ENCODE data around the gene NUP50. TPM values are rescaled to one million over a fixed set of nuclear protein-coding genes. Genes with fewer than 3 reads are reported as not detected.

Gene NUP50
- total RNA-seq, 1 donor from 2014 or later = 19.8 TPM

DNA sequence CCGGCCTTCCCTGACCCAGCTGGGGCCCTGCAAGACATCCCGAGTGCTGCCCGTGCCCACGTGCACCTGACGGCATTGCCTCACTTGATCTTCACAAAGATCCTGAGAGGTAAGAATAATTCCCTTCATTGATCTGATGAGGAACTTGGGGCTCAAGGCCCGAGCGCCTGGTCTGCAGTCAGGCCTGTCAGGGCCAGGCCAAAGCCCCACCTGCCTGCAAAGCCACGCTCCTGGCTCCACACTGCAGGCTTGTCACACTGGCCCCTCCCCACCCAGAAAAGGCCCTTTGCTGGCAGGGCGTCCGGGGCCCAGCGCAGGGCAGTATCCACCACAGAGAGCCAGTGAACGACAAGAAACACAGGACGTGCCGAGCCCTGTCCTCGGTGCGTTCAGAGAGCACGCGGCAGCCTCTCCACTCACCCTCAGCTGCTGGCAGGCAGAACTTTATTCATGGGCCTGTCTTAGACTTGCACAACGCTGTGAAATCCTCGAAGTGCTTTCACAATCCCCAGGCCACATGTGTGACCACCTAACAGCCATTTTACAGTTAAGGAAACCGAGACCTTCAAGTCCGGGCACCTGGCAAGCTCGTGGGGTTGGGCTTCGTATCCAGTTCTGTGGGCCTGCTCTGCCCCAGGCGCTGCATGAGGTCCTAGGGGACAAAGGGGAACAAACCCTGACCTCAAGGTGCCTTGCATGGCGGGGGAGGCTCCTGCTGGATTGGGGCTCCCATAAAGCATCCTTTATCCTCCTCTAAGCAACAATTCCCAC is 62.2 kb downstream of the NUP50 start:
- H3K4me1 ChIP-seq (ENCODE audit: control insufficient read depth in 3 of 3, insufficient read depth in 3 of 3, low read length in 3 of 3) = peaks cover 0 to 26% (median 11%) of the 10 kb centered on the region in 3 donors
- no peaks in the 10 kb centered on the region for H3K36me3 ChIP-seq (ENCODE audit: control insufficient read depth in 3 of 3, insufficient read depth in 3 of 3, low read length in 3 of 3)
- no peak overlapping the region for H3K9ac ChIP-seq (ENCODE audit: low read depth in 1 of 3, low read length in 3 of 3)
- no peak overlapping the region for H3K27ac ChIP-seq (ENCODE audit: low read depth, low read length)
- no peak overlapping the region for H3K4me3 ChIP-seq (ENCODE audit: low read length in 3 of 3)
- no peaks in the 10 kb centered on the region for H3K27me3 ChIP-seq (ENCODE audit: control insufficient read depth in 3 of 3, insufficient read depth in 3 of 3, low read length in 3 of 3)
- no peaks in the 10 kb centered on the region for H3K9me3 ChIP-seq (ENCODE audit: control insufficient read depth in 3 of 3, low read length in 3 of 3)

DNA sequence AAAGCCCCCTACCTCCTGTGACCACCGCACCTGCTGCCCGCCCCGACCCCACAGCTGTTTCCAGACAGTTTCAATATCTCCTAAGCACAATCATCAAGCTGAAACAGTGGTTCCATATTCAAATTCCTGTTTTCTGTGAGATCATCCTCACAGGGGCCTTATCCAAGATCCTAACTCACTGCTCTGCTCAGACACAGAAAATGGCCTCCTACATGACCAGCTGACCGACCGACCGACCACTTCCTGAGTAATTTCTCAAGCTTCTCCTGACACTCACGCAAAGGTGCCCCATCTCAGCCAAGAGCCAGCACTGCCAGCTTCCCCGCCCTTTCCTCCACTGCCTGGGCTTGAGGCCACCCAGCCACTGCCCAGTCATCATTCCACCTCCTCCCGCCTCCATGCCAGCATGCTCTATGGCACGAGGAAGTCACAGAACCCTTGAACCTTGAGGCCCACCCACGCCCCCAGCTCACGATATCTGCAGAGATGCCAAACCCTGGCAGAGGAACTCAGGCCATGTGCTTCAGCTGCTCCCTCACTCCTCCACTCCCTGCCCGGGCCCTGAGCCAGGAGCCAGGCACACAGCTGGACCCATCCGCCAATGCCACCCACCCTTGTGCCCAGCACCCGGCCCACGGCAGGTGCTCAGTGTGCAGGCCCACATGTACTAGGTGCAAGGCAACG is 62.9 kb downstream of the NUP50 start:
- Histone ChIP-seq H3K27me3 (ENCODE audit: control insufficient read depth in 3 of 3, insufficient read depth in 3 of 3, low read length in 3 of 3) (no peaks in the 10 kb centered on the region), H3K9me3 (ENCODE audit: control insufficient read depth in 3 of 3, low read length in 3 of 3) (no peaks in the 10 kb centered on the region), H3K9ac (ENCODE audit: low read depth in 1 of 3, low read length in 3 of 3) (no peak overlapping the region), H3K36me3 (ENCODE audit: control insufficient read depth in 3 of 3, insufficient read depth in 3 of 3, low read length in 3 of 3) (no peaks in the 10 kb centered on the region), H3K4me3 (ENCODE audit: low read length in 3 of 3) (no peak overlapping the region), H3K27ac (ENCODE audit: low read depth, low read length) (no peak overlapping the region), H3K4me1 (ENCODE audit: control insufficient read depth in 3 of 3, insufficient read depth in 3 of 3, low read length in 3 of 3) (peaks cover 0 to 26% (median 11%) of the 10 kb centered on the region in 3 donors)

- no peak overlapping the region for H3K27ac ChIP-seq (ENCODE audit: low read depth, low read length)
- no peaks in the 10 kb centered on the region for H3K9me3 ChIP-seq (ENCODE audit: control insufficient read depth in 3 of 3, low read length in 3 of 3)
- H3K36me3 ChIP-seq (ENCODE audit: control insufficient read depth in 3 of 3, insufficient read depth in 3 of 3, low read length in 3 of 3) = no peaks in the 10 kb centered on the region
- H3K27me3 ChIP-seq (ENCODE audit: control insufficient read depth in 3 of 3, insufficient read depth in 3 of 3, low read length in 3 of 3) = no peaks in the 10 kb centered on the region
- H3K9ac ChIP-seq (ENCODE audit: low read depth in 1 of 3, low read length in 3 of 3) = no peak overlapping the region
- H3K4me3 ChIP-seq (ENCODE audit: low read length in 3 of 3) = no peak overlapping the region
- peaks cover 0 to 26% (median 11%) of the 10 kb centered on the region in 3 donors for H3K4me1 ChIP-seq (ENCODE audit: control insufficient read depth in 3 of 3, insufficient read depth in 3 of 3, low read length in 3 of 3)
These were observed 64.1 kb downstream of the NUP50 start for GRCh38 chr22:45227645-45228400.

GRCh38 chr22:45228401-45228754 is 64.7 kb downstream of the NUP50 start:
- Histone ChIP-seq H3K9ac (ENCODE audit: low read depth in 1 of 3, low read length in 3 of 3) (no peak overlapping the region), H3K9me3 (ENCODE audit: control insufficient read depth in 3 of 3, low read length in 3 of 3) (no peaks in the 10 kb centered on the region), H3K4me1 (ENCODE audit: control insufficient read depth in 3 of 3, insufficient read depth in 3 of 3, low read length in 3 of 3) (peaks cover 0 to 26% (median 11%) of the 10 kb centered on the region in 3 donors), H3K4me3 (ENCODE audit: low read length in 3 of 3) (no peak overlapping the region), H3K36me3 (ENCODE audit: control insufficient read depth in 3 of 3, insufficient read depth in 3 of 3, low read length in 3 of 3) (no peaks in the 10 kb centered on the region), H3K27me3 (ENCODE audit: control insufficient read depth in 3 of 3, insufficient read depth in 3 of 3, low read length in 3 of 3) (no peaks in the 10 kb centered on the region), H3K27ac (ENCODE audit: low read depth, low read length) (no peak overlapping the region)

GRCh38 chr22:45229181-45229580 is 65.5 kb downstream of the NUP50 start:
- peaks cover under 1 to 26% (median 11%) of the 10 kb centered on the region in 3 donors for H3K4me1 ChIP-seq (ENCODE audit: control insufficient read depth in 3 of 3, insufficient read depth in 3 of 3, low read length in 3 of 3)
- no peak overlapping the region for H3K4me3 ChIP-seq (ENCODE audit: low read length in 3 of 3)

GRCh38 chr22:45230026-45230721 is 66.4 kb downstream of the NUP50 start:
- Histone ChIP-seq H3K27ac (ENCODE audit: low read depth, low read length) (no peak overlapping the region), H3K9ac (ENCODE audit: low read depth in 1 of 3, low read length in 3 of 3) (no peak overlapping the region), H3K4me3 (ENCODE audit: low read length in 3 of 3) (no peak overlapping the region), H3K27me3 (ENCODE audit: control insufficient read depth in 3 of 3, insufficient read depth in 3 of 3, low read length in 3 of 3) (no peaks in the 10 kb centered on the region), H3K9me3 (ENCODE audit: control insufficient read depth in 3 of 3, low read length in 3 of 3) (no peaks in the 10 kb centered on the region), H3K4me1 (ENCODE audit: control insufficient read depth in 3 of 3, insufficient read depth in 3 of 3, low read length in 3 of 3) (peaks cover 3 to 25% (median 11%) of the 10 kb centered on the region in 3 donors), H3K36me3 (ENCODE audit: control insufficient read depth in 3 of 3, insufficient read depth in 3 of 3, low read length in 3 of 3) (no peaks in the 10 kb centered on the region)

More at GRCh38 chr22:45229181-45229580, 65.5 kb downstream of the NUP50 start:
- H3K27me3 ChIP-seq (ENCODE audit: control insufficient read depth in 3 of 3, insufficient read depth in 3 of 3, low read length in 3 of 3) = no peaks in the 10 kb centered on the region
- H3K9ac ChIP-seq (ENCODE audit: low read depth in 1 of 3, low read length in 3 of 3) = no peak overlapping the region
- no peaks in the 10 kb centered on the region for H3K9me3 ChIP-seq (ENCODE audit: control insufficient read depth in 3 of 3, low read length in 3 of 3)
- H3K27ac ChIP-seq (ENCODE audit: low read depth, low read length) = no peak overlapping the region
- no peaks in the 10 kb centered on the region for H3K36me3 ChIP-seq (ENCODE audit: control insufficient read depth in 3 of 3, insufficient read depth in 3 of 3, low read length in 3 of 3)

- no peak overlapping the region for H3K4me3 ChIP-seq (ENCODE audit: low read length in 3 of 3)
- no peaks in the 10 kb centered on the region for H3K36me3 ChIP-seq (ENCODE audit: control insufficient read depth in 3 of 3, insufficient read depth in 3 of 3, low read length in 3 of 3)
- H3K27me3 ChIP-seq (ENCODE audit: control insufficient read depth in 3 of 3, insufficient read depth in 3 of 3, low read length in 3 of 3) = no peaks in the 10 kb centered on the region
- H3K9me3 ChIP-seq (ENCODE audit: control insufficient read depth in 3 of 3, low read length in 3 of 3) = no peaks in the 10 kb centered on the region
- no peak overlapping the region for H3K9ac ChIP-seq (ENCODE audit: low read depth in 1 of 3, low read length in 3 of 3)
- peaks cover 3 to 23% (median 8%) of the 10 kb centered on the region in 3 donors for H3K4me1 ChIP-seq (ENCODE audit: control insufficient read depth in 3 of 3, insufficient read depth in 3 of 3, low read length in 3 of 3)
- H3K27ac ChIP-seq (ENCODE audit: low read depth, low read length) = no peak overlapping the region
These were observed 67.6 kb downstream of the NUP50 start for GRCh38 chr22:45231293-45231692.

GRCh38 chr22:45233386-45233785 is 69.7 kb downstream of the NUP50 start:
- H3K36me3 ChIP-seq (ENCODE audit: control insufficient read depth in 3 of 3, insufficient read depth in 3 of 3, low read length in 3 of 3) = peaks cover 0 to 2% (median 0%) of the 10 kb centered on the region in 3 donors
- no peaks in the 10 kb centered on the region for H3K27me3 ChIP-seq (ENCODE audit: control insufficient read depth in 3 of 3, insufficient read depth in 3 of 3, low read length in 3 of 3)
- peaks cover 0 to 8% (median 3%) of the 10 kb centered on the region in 3 donors for H3K4me1 ChIP-seq (ENCODE audit: control insufficient read depth in 3 of 3, insufficient read depth in 3 of 3, low read length in 3 of 3)
- H3K9me3 ChIP-seq (ENCODE audit: control insufficient read depth in 3 of 3, low read length in 3 of 3) = no peaks in the 10 kb centered on the region
- no peak overlapping the region for H3K27ac ChIP-seq (ENCODE audit: low read depth, low read length)
- no peak overlapping the region for H3K4me3 ChIP-seq (ENCODE audit: low read length in 3 of 3)
- H3K9ac ChIP-seq (ENCODE audit: low read depth in 1 of 3, low read length in 3 of 3) = no peak overlapping the region

GRCh38 chr22:45233827-45234226 is 70.1 kb downstream of the NUP50 start:
- Histone ChIP-seq H3K4me1 (ENCODE audit: control insufficient read depth in 3 of 3, insufficient read depth in 3 of 3, low read length in 3 of 3) (peaks cover 0 to 9% (median 3%) of the 10 kb centered on the region in 3 donors), H3K27me3 (ENCODE audit: control insufficient read depth in 3 of 3, insufficient read depth in 3 of 3, low read length in 3 of 3) (no peaks in the 10 kb centered on the region), H3K4me3 (ENCODE audit: low read length in 3 of 3) (no peak overlapping the region), H3K27ac (ENCODE audit: low read depth, low read length) (no peak overlapping the region), H3K9me3 (ENCODE audit: control insufficient read depth in 3 of 3, low read length in 3 of 3) (no peaks in the 10 kb centered on the region), H3K36me3 (ENCODE audit: control insufficient read depth in 3 of 3, insufficient read depth in 3 of 3, low read length in 3 of 3) (peaks cover 0 to 4% (median 0%) of the 10 kb centered on the region in 3 donors), H3K9ac (ENCODE audit: low read depth in 1 of 3, low read length in 3 of 3) (no peak overlapping the region)

All from skeletal muscle tissue (tissue), 4 donors.